ENCODE data around the gene PCSK1.

The PCSK1 gene

GRCh38 chr5:96412868-96413449, 20.1 kb downstream of the PCSK1 start:
- no peak overlapping the region for H3K4me2 ChIP-seq (ENCODE audit: low read length)

GRCh38 chr5:96410013-96410412, 23.0 kb downstream of the PCSK1 start:
- H3K4me2 ChIP-seq (ENCODE audit: low read length): no peak overlapping the region
- no peak overlapping the region for H3K27ac ChIP-seq (ENCODE audit: low read depth, low read length)
- TF ChIP-seq EZH2phosphoT487 (IDR thresholded peaks at IDR 0.05; ENCODE audit: borderline replicate concordance, low read length) (no peak), CTCF (IDR thresholded peaks at IDR 0.05; ENCODE audit: low read depth, low read length, poor library complexity, severe bottlenecking) (no peak)
- H3K79me2 ChIP-seq (ENCODE audit: control insufficient read depth, low read length): no peaks in the 10 kb centered on the region
- no peak overlapping the region for H3K4me3 ChIP-seq (ENCODE audit: low read length)
- no peaks in the 10 kb centered on the region for H3F3A ChIP-seq (ENCODE audit: control insufficient read depth, insufficient read depth)
- no peaks in the 10 kb centered on the region for H3K9me2 ChIP-seq (replicated peaks; ENCODE audit: control insufficient read depth, low read length)
- no peaks in the 10 kb centered on the region for H3K9me3 ChIP-seq (ENCODE audit: control insufficient read depth, insufficient read depth, low read length)
- H4K20me1 ChIP-seq (ENCODE audit: control insufficient read depth, insufficient read depth, low read depth, low read length): no peaks in the 10 kb centered on the region
- H3K4me1 ChIP-seq (ENCODE audit: control insufficient read depth, low read length): no peaks in the 10 kb centered on the region
- no peaks in the 10 kb centered on the region for H3K36me3 ChIP-seq (ENCODE audit: control insufficient read depth, low read length)
- H3K27me3 ChIP-seq (ENCODE audit: control insufficient read depth, low read length): no peaks in the 10 kb centered on the region

More at GRCh38 chr5:96412868-96413449, 20.1 kb downstream of the PCSK1 start:
- H3K27ac ChIP-seq (ENCODE audit: low read depth, low read length): no peak overlapping the region
- no peaks in the 10 kb centered on the region for H3K79me2 ChIP-seq (ENCODE audit: control insufficient read depth, low read length)
- TF ChIP-seq CTCF (IDR thresholded peaks at IDR 0.05; ENCODE audit: low read depth, low read length, poor library complexity, severe bottlenecking) (no peak), EZH2phosphoT487 (IDR thresholded peaks at IDR 0.05; ENCODE audit: borderline replicate concordance, low read length) (no peak)
- no peaks in the 10 kb centered on the region for H3K36me3 ChIP-seq (ENCODE audit: control insufficient read depth, low read length)
- H3F3A ChIP-seq (ENCODE audit: control insufficient read depth, insufficient read depth): no peaks in the 10 kb centered on the region
- H3K4me1 ChIP-seq (ENCODE audit: control insufficient read depth, low read length): no peaks in the 10 kb centered on the region
- no peaks in the 10 kb centered on the region for H3K27me3 ChIP-seq (ENCODE audit: control insufficient read depth, low read length)
- H3K4me3 ChIP-seq (ENCODE audit: low read length): no peak overlapping the region
- H3K9me3 ChIP-seq (ENCODE audit: control insufficient read depth, insufficient read depth, low read length): no peaks in the 10 kb centered on the region
- H4K20me1 ChIP-seq (ENCODE audit: control insufficient read depth, insufficient read depth, low read depth, low read length): no peaks in the 10 kb centered on the region
- no peaks in the 10 kb centered on the region for H3K9me2 ChIP-seq (replicated peaks; ENCODE audit: control insufficient read depth, low read length)

- no peaks in the 10 kb centered on the region for H3K4me1 ChIP-seq (ENCODE audit: control insufficient read depth, low read length)
- no peak overlapping the region for H3K4me3 ChIP-seq (ENCODE audit: low read length)
- H3K27me3 ChIP-seq (ENCODE audit: control insufficient read depth, low read length): no peaks in the 10 kb centered on the region
- TF ChIP-seq CTCF (IDR thresholded peaks at IDR 0.05; ENCODE audit: low read depth, low read length, poor library complexity, severe bottlenecking) (no peak), EZH2phosphoT487 (IDR thresholded peaks at IDR 0.05; ENCODE audit: borderline replicate concordance, low read length) (no peak)
- no peaks in the 10 kb centered on the region for H4K20me1 ChIP-seq (ENCODE audit: control insufficient read depth, insufficient read depth, low read depth, low read length)
- H3K27ac ChIP-seq (ENCODE audit: low read depth, low read length): no peak overlapping the region
- H3K4me2 ChIP-seq (ENCODE audit: low read length): no peak overlapping the region
- no peaks in the 10 kb centered on the region for H3K9me3 ChIP-seq (ENCODE audit: control insufficient read depth, insufficient read depth, low read length)
- H3F3A ChIP-seq (ENCODE audit: control insufficient read depth, insufficient read depth): no peaks in the 10 kb centered on the region
- H3K36me3 ChIP-seq (ENCODE audit: control insufficient read depth, low read length): no peaks in the 10 kb centered on the region
- no peaks in the 10 kb centered on the region for H3K79me2 ChIP-seq (ENCODE audit: control insufficient read depth, low read length)
- no peaks in the 10 kb centered on the region for H3K9me2 ChIP-seq (replicated peaks; ENCODE audit: control insufficient read depth, low read length)
These were observed 24.1 kb downstream of the PCSK1 start for GRCh38 chr5:96408841-96409538.
